Mammary microvascular endothelial cell (primary cell): ENCODE data around the gene AASDHPPT. TPM values are rescaled to one million over a fixed set of nuclear protein-coding genes. Genes with fewer than 3 reads are reported as not detected.

Experiments
- total RNA-seq: library from RNA; depleted of rRNA; stranded (reverse); fragments of >200 nt; gene quantifications from 2 replicates; pipeline ENCODE4 v1.2.3, GENCODE V29; 2015

AASDHPPT gene
- total RNA-seq = 42.6 and 45.9 TPM in 2 replicates

GRCh38 chr11:106077609-106078455 is at the start of gene AASDHPPT:
AASDHPPT (plus strand) TSS chr11:106077662; CDS start chr11:106077711, 49 bp downstream.

GRCh38 chr11:106076919-106077608 is 398 bp upstream of the AASDHPPT start, which contains the start of gene KBTBD3:
KBTBD3 (minus strand) TSS chr11:106077347; CDS start chr11:106059097, 18,250 bp downstream.

Other genes with a start within 250 kb of the AASDHPPT start
- gene MSANTD4, start 55.4 kb upstream of the AASDHPPT start, total RNA-seq = 8.1 and 9.6 TPM in 2 replicates
- gene KBTBD3, start 315 bp upstream of the AASDHPPT start, total RNA-seq = 0.73 and 2.4 TPM in 2 replicates